ENCODE results near the gene PDZK1IP1. TPM values are rescaled to one million over a fixed set of nuclear protein-coding genes. Genes with fewer than 3 reads are reported as not detected.

The PDZK1IP1 gene
- total RNA-seq, 1 donor from 2014 or later, result not detected

GRCh38 chr1:47187231-47187925 is 2.5 kb downstream of the PDZK1IP1 start:
- no peak for TF ChIP-seq CTCF (conservative IDR thresholded peaks at IDR 0.05)
- H3K4me1 Mint-ChIP-seq, result no peaks in the 10 kb centered on the region
- no peak for DNase-seq (ENCODE audit: low read depth, low spot score)
- no peak overlapping the region for H3K4me3 Mint-ChIP-seq
- peaks cover 14% of the 10 kb centered on the region for H3K27me3 Mint-ChIP-seq (ENCODE audit: low read depth)
- H3K9me3 Mint-ChIP-seq, result no peaks in the 10 kb centered on the region
- H3K27ac Mint-ChIP-seq (ENCODE audit: unreplicated experiment), result no peak overlapping the region
- no peaks in the 10 kb centered on the region for H3K36me3 Mint-ChIP-seq (ENCODE audit: low read depth)

- TF ChIP-seq CTCF (conservative IDR thresholded peaks at IDR 0.05), result no peak
- no peaks in the 10 kb centered on the region for H3K9me3 Mint-ChIP-seq
- no peaks in the 10 kb centered on the region for H3K36me3 Mint-ChIP-seq (ENCODE audit: low read depth)
- no peak for DNase-seq (ENCODE audit: low read depth, low spot score)
- H3K4me3 Mint-ChIP-seq, result no peak overlapping the region
- peaks cover 14% of the 10 kb centered on the region for H3K27me3 Mint-ChIP-seq (ENCODE audit: low read depth)
- H3K27ac Mint-ChIP-seq (ENCODE audit: unreplicated experiment), result no peak overlapping the region
- H3K4me1 Mint-ChIP-seq, result no peaks in the 10 kb centered on the region
Observed at GRCh38 chr1:47186267-47187185, 3.3 kb downstream of the PDZK1IP1 start.

- Mint-ChIP-seq H3K9me3 (no peaks in the 10 kb centered on the region), H3K27me3 (ENCODE audit: low read depth) (peaks cover 22% of the 10 kb centered on the region), H3K27ac (ENCODE audit: unreplicated experiment) (no peak overlapping the region), H3K4me3 (no peak overlapping the region), H3K4me1 (no peaks in the 10 kb centered on the region), H3K36me3 (ENCODE audit: low read depth) (no peaks in the 10 kb centered on the region)
- DNase-seq (ENCODE audit: low read depth, low spot score), result no peak
- TF ChIP-seq CTCF (conservative IDR thresholded peaks at IDR 0.05), result no peak
Observed at GRCh38 chr1:47184822-47185677, 4.8 kb downstream of the PDZK1IP1 start.

- DNase-seq (ENCODE audit: low read depth, low spot score), result no peak
- H3K27me3 Mint-ChIP-seq (ENCODE audit: low read depth), result peaks cover 29% of the 10 kb centered on the region
Observed at GRCh38 chr1:47184090-47184821, 5.6 kb downstream of the PDZK1IP1 start.

More at GRCh38 chr1:47184090-47184821, 5.6 kb downstream of the PDZK1IP1 start:
- Mint-ChIP-seq H3K9me3 (no peaks in the 10 kb centered on the region), H3K4me3 (no peak overlapping the region), H3K27ac (ENCODE audit: unreplicated experiment) (no peak overlapping the region), H3K36me3 (ENCODE audit: low read depth) (no peaks in the 10 kb centered on the region), H3K4me1 (peaks cover 5% of the 10 kb centered on the region)
- no peak for TF ChIP-seq CTCF (conservative IDR thresholded peaks at IDR 0.05)
